GM12878 (cell line): ENCODE results near the gene MBTPS2.

Source experiments
- EP300 ChIP-seq, 2 experiments: fragments of 150-350 bp in 1 of 2; IDR thresholded peaks; 2 replicates each; pipeline ENCODE4 v1.6.1; 2011 to 2012; ENCODE audit warnings: low read depth in 2 of 2, low read length in 2 of 2, borderline replicate concordance in 1 of 2, improper control_type of control experiment in 1 of 2, inconsistent platforms in 1 of 2; ENCODE audit not compliant: control insufficient read depth in 1 of 2
- NBN ChIP-seq: fragments of 450-650 bp; IDR thresholded peaks from 2 replicates; pipeline ENCODE4 v1.6.1; 2016
- POLR2AphosphoS5 ChIP-seq: IDR thresholded peaks from 2 replicates; pipeline ENCODE4 v1.6.1; 2011; ENCODE audit warnings: mild to moderate bottlenecking, low read length, inconsistent platforms
- SRF ChIP-seq, 2 experiments: IDR thresholded peaks; 2 replicates each; pipeline ENCODE4 v1.6.1; 2011; ENCODE audit warnings: low read depth in 2 of 2, low read length in 2 of 2, mild to moderate bottlenecking in 1 of 2, moderate library complexity in 1 of 2
- WRNIP1 ChIP-seq: IDR thresholded peaks from 2 replicates; pipeline ENCODE4 v1.6.1; 2011; ENCODE audit warnings: low read depth, low read length, improper control_type of control experiment, borderline replicate concordance
- TF ChIP-seq, protein P1 (sequence below): IDR thresholded peaks from 2 replicates; pipeline ENCODE4 v1.6.1; 2012; ENCODE audit warnings: mild to moderate bottlenecking, low read depth, low read length
- TF ChIP-seq, protein P2 (sequence below): fragments of 450-650 bp; IDR thresholded peaks from 2 replicates; pipeline ENCODE4 v1.6.1; 2017; ENCODE audit warnings: mild to moderate bottlenecking
- TF ChIP-seq, protein P3 (sequence below), 3 experiments: IDR thresholded peaks in 2 of 3; conservative IDR thresholded peaks in 1 of 3; 2 replicates each; pipeline ENCODE4 v1.5.1; 2011; ENCODE audit warnings: low read depth in 3 of 3, low read length in 3 of 3, mild to moderate bottlenecking in 3 of 3, control low read depth in 2 of 3, moderate library complexity in 2 of 3, inconsistent platforms in 1 of 3, mixed read lengths in 1 of 3; ENCODE audit not compliant: control insufficient read depth in 2 of 3, insufficient read depth in 1 of 3; ENCODE audit errors: extremely low read depth in 1 of 3

DNA sequence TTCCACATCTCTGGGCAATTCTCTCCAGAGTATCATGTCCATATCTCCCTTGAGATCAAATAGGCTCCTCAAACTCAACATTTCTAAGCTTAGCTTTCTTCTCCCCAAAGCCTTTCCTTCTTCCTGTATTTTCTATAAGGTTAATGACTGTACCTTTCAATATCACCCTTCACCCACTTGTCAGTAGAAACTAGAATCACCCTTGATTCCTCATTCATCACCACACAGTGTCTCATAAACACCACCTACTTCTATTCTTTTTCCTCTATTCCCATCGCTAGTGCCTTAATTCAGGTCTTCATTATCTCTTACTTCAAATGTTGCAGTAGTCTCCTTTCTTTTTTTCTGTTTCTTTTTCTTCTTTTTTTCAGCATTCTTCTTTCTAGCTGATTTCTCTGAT, 72.8 kb downstream of the MBTPS2 start:
- TF ChIP-seq WRNIP1 (no peak), POLR2AphosphoS5 (no peak), SRF (IDR thresholded peaks at IDR 0.05; ENCODE audit: low read depth in 2 of 2, low read length in 2 of 2) (no peak), NBN (no peak), EP300 (IDR thresholded peaks at IDR 0.05; ENCODE audit: borderline replicate concordance in 1 of 2, control insufficient read depth in 1 of 2, low read depth in 2 of 2, low read length in 2 of 2) (no peak)
- TF ChIP-seq, protein P1, sequence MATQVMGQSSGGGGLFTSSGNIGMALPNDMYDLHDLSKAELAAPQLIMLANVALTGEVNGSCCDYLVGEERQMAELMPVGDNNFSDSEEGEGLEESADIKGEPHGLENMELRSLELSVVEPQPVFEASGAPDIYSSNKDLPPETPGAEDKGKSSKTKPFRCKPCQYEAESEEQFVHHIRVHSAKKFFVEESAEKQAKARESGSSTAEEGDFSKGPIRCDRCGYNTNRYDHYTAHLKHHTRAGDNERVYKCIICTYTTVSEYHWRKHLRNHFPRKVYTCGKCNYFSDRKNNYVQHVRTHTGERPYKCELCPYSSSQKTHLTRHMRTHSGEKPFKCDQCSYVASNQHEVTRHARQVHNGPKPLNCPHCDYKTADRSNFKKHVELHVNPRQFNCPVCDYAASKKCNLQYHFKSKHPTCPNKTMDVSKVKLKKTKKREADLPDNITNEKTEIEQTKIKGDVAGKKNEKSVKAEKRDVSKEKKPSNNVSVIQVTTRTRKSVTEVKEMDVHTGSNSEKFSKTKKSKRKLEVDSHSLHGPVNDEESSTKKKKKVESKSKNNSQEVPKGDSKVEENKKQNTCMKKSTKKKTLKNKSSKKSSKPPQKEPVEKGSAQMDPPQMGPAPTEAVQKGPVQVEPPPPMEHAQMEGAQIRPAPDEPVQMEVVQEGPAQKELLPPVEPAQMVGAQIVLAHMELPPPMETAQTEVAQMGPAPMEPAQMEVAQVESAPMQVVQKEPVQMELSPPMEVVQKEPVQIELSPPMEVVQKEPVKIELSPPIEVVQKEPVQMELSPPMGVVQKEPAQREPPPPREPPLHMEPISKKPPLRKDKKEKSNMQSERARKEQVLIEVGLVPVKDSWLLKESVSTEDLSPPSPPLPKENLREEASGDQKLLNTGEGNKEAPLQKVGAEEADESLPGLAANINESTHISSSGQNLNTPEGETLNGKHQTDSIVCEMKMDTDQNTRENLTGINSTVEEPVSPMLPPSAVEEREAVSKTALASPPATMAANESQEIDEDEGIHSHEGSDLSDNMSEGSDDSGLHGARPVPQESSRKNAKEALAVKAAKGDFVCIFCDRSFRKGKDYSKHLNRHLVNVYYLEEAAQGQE = no peak
- TF ChIP-seq, protein P2, sequence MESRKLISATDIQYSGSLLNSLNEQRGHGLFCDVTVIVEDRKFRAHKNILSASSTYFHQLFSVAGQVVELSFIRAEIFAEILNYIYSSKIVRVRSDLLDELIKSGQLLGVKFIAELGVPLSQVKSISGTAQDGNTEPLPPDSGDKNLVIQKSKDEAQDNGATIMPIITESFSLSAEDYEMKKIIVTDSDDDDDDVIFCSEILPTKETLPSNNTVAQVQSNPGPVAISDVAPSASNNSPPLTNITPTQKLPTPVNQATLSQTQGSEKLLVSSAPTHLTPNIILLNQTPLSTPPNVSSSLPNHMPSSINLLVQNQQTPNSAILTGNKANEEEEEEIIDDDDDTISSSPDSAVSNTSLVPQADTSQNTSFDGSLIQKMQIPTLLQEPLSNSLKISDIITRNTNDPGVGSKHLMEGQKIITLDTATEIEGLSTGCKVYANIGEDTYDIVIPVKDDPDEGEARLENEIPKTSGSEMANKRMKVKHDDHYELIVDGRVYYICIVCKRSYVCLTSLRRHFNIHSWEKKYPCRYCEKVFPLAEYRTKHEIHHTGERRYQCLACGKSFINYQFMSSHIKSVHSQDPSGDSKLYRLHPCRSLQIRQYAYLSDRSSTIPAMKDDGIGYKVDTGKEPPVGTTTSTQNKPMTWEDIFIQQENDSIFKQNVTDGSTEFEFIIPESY = no peak
- TF ChIP-seq, protein P3, sequence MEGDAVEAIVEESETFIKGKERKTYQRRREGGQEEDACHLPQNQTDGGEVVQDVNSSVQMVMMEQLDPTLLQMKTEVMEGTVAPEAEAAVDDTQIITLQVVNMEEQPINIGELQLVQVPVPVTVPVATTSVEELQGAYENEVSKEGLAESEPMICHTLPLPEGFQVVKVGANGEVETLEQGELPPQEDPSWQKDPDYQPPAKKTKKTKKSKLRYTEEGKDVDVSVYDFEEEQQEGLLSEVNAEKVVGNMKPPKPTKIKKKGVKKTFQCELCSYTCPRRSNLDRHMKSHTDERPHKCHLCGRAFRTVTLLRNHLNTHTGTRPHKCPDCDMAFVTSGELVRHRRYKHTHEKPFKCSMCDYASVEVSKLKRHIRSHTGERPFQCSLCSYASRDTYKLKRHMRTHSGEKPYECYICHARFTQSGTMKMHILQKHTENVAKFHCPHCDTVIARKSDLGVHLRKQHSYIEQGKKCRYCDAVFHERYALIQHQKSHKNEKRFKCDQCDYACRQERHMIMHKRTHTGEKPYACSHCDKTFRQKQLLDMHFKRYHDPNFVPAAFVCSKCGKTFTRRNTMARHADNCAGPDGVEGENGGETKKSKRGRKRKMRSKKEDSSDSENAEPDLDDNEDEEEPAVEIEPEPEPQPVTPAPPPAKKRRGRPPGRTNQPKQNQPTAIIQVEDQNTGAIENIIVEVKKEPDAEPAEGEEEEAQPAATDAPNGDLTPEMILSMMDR (IDR thresholded peaks at IDR 0.05 in 2 of 3, conservative IDR thresholded peaks at IDR 0.05 in 1 of 3; ENCODE audit: control insufficient read depth in 2 of 3, extremely low read depth in 1 of 3, insufficient read depth in 1 of 3, low read depth in 3 of 3, low read length in 3 of 3) = no peak
